CD4-positive, alpha-beta T cell (primary cell): ENCODE results near the gene C2orf49. TPM values are rescaled to one million over a fixed set of nuclear protein-coding genes. Genes with fewer than 3 reads are reported as not detected.

ENCODE experiments used
- ATAC-seq: fragments of 200-7000 bp; cut with Tn5 transposase; one replicate; pipeline ENCODE4 v1.10.0; 2022; ENCODE audit warnings: mild to moderate bottlenecking; ENCODE audit not compliant: poor library complexity
- CTCF ChIA-PET: fragments of 350-600 bp; sonication (Branson Sonifier 250); formaldehyde crosslinking; loops from one replicate; lab custom pipeline; 2021; ENCODE audit warnings: antibody characterized with exemption, inconsistent platforms; lab: Charles Lee
- POLR2A ChIA-PET: fragments of 350-600 bp; sonication (Branson Sonifier 250); formaldehyde crosslinking; loops from one replicate; lab custom pipeline; 2021; ENCODE audit warnings: antibody characterized with exemption, inconsistent platforms; lab: Charles Lee
- DNase-seq, 14 experiments: peaks; one replicate each; pipeline ENCODE4 v3.0.0-alpha.2; 2013 to 2020; ENCODE audit warnings: mixed read lengths in 2 of 14
- H3K27ac ChIP-seq, 2 donors: one replicate each; pipeline versions ENCODE4 v1.5.1 to v1.7.0; 2013; ENCODE audit warnings: low read length in 2 of 2, low read depth in 1 of 2, mild to moderate bottlenecking in 1 of 2
- H3K27me3 ChIP-seq, 2 experiments: 1 replicate in 1 of 2; 2 replicates in 1 of 2; pipeline versions ENCODE4 v1.6.1 to v1.7.0; 2013; ENCODE audit warnings: low read length in 2 of 2, control low read depth in 1 of 2, mild to moderate bottlenecking in 1 of 2, moderate library complexity in 1 of 2; ENCODE audit not compliant: insufficient read depth in 2 of 2, control insufficient read depth in 1 of 2
- H3K36me3 ChIP-seq: one replicate; pipeline ENCODE4 v1.6.1; 2013; ENCODE audit warnings: low read length, control low read depth; ENCODE audit not compliant: insufficient read depth
- H3K4me1 ChIP-seq: one replicate; pipeline ENCODE4 v1.6.1; 2013; ENCODE audit warnings: low read length, control low read depth; ENCODE audit not compliant: insufficient read depth
- H3K4me3 ChIP-seq: one replicate; pipeline ENCODE4 v1.5.1; 2013; ENCODE audit warnings: mild to moderate bottlenecking, low read length, moderate library complexity
- H3K9me3 ChIP-seq, 2 experiments: 1 replicate in 1 of 2; 2 replicates in 1 of 2; pipeline versions ENCODE4 v1.6.1 to v1.7.0; 2013; ENCODE audit warnings: low read length in 2 of 2, mild to moderate bottlenecking in 2 of 2, control low read depth in 1 of 2, moderate library complexity in 1 of 2; ENCODE audit not compliant: control insufficient read depth in 1 of 2, insufficient read depth in 1 of 2
- H3K27ac Mint-ChIP-seq: one replicate; pipeline ENCODE4 v1.8.0; 2020; ENCODE audit warnings: mixed read lengths
- H3K27me3 Mint-ChIP-seq: one replicate; pipeline ENCODE4 v1.8.0; 2021; ENCODE audit warnings: mixed read lengths
- H3K36me3 Mint-ChIP-seq: one replicate; pipeline ENCODE4 v1.8.0; 2021; ENCODE audit warnings: low read depth, mixed read lengths
- H3K4me1 Mint-ChIP-seq: one replicate; pipeline ENCODE4 v1.8.0; 2021; ENCODE audit warnings: low read depth, mixed read lengths
- H3K4me3 Mint-ChIP-seq: one replicate; pipeline ENCODE4 v1.8.0; 2020; ENCODE audit warnings: mild to moderate bottlenecking, mixed read lengths
- H3K9me3 Mint-ChIP-seq: one replicate; pipeline ENCODE4 v1.8.0; 2020; ENCODE audit warnings: mixed read lengths
- intact Hi-C, 2 experiments: fragments of 100-400 bp; cut with DNase I in 1 of 2; cut with micrococcal nuclease in 1 of 2; formaldehyde crosslinking; loops; one replicate each; pipeline versions ENCODE4 v1.15.1 to v1.9.0; 2023 to 2025; cut with DNase I, micrococcal nuclease
- total RNA-seq, 174 experiments: library from RNA in 2 of 174; stranded (reverse) in 2 of 174; gene quantifications; one replicate each; pipeline ENCODE4 v1.2.3 and lab custom pipeline; 2021 to 2026
- TF ChIP-seq, protein P1 (sequence below): fragments of 200-600 bp; IDR thresholded peaks from one replicate; pipeline ENCODE4 v1.8.0; 2022; ENCODE audit warnings: antibody characterized with exemption, mild to moderate bottlenecking

C2orf49 gene
- total RNA-seq, 2 experiments from 2014 or later: 28.8 to 29.4 TPM

DNA sequence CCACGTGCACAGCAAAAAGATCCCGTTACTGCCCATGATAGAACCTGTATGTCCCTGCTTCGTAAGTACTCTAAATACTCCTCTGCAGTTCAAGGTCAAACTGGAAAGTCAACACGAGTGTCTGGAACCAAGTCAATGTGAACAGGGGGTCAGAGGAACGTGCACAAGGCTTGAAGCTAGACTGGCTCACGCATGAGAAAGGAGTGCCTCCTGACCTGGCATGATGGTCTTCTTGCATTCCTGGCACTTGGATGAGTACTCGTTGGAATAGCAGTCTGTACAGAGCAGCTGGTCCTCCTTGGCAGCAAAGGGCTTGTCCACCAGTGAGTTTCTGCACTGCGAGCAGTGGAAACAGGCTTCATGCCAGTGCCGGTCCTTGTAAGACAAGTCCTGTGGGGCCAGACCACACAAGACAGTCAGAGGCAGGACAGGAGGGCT, 36.0 kb downstream of the C2orf49 start:
- DNase-seq (no peak), ATAC-seq (no peak)
- H3K4me3 ChIP-seq: no peak overlapping the region
- Mint-ChIP-seq H3K27me3 (no peaks in the 10 kb centered on the region), H3K4me3 (no peak overlapping the region), H3K27ac (no peak overlapping the region), H3K36me3 (no peaks in the 10 kb centered on the region), H3K4me1 (peaks cover 13% of the 10 kb centered on the region), H3K9me3 (no peaks in the 10 kb centered on the region)
- no peaks in the 10 kb centered on the region for H3K9me3 ChIP-seq
- ChIA-PET CTCF (no interaction called here), POLR2A (no interaction called here)
- no peaks in the 10 kb centered on the region for H3K36me3 ChIP-seq
- H3K27me3 ChIP-seq: no peaks in the 10 kb centered on the region
- TF ChIP-seq, protein P1, sequence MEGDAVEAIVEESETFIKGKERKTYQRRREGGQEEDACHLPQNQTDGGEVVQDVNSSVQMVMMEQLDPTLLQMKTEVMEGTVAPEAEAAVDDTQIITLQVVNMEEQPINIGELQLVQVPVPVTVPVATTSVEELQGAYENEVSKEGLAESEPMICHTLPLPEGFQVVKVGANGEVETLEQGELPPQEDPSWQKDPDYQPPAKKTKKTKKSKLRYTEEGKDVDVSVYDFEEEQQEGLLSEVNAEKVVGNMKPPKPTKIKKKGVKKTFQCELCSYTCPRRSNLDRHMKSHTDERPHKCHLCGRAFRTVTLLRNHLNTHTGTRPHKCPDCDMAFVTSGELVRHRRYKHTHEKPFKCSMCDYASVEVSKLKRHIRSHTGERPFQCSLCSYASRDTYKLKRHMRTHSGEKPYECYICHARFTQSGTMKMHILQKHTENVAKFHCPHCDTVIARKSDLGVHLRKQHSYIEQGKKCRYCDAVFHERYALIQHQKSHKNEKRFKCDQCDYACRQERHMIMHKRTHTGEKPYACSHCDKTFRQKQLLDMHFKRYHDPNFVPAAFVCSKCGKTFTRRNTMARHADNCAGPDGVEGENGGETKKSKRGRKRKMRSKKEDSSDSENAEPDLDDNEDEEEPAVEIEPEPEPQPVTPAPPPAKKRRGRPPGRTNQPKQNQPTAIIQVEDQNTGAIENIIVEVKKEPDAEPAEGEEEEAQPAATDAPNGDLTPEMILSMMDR: no peak
- peaks cover 24% of the 10 kb centered on the region for H3K4me1 ChIP-seq
- H3K27ac ChIP-seq: no peak overlapping the region
- intact Hi-C loops: loop anchor here (5.0 kb wide), 2 partner anchors 729 to 1169 kb away; no protein-coding TSS in a partner anchor

DNA sequence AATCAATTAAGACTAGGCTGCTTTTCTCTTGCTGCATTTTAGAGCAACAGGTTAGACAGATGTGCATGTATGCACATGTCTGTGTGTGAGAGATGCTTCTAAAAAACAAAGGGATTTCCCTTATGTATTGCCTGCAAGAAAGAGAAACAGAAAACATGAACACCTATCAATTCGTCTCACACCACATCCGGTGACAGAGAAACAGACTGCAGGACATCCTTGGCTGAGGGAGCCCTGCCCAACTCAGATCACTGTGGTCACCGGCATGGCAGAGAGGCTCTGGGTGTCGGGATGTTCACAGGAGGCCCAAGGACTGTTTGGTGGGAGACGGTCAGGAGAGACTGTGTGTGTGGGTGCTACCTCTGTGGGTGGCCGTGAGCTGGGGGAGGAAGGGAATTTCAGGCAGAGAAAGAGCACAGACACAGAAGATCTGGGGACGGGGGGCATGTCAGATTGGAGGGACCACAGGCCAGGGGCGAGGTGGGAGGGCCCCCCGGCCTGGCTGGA, 36.6 kb downstream of the C2orf49 start:
- H3K9me3 Mint-ChIP-seq: no peaks in the 10 kb centered on the region
- ChIA-PET CTCF (no interaction called here), POLR2A (no interaction called here)
- peak overlapping the region; percentile 48 for H3K4me3 Mint-ChIP-seq
- Histone ChIP-seq H3K36me3 (no peaks in the 10 kb centered on the region), H3K27ac (no peak overlapping the region), H3K27me3 (no peaks in the 10 kb centered on the region), H3K4me1 (peaks cover 24% of the 10 kb centered on the region), H3K4me3 (no peak overlapping the region), H3K9me3 (no peaks in the 10 kb centered on the region)
- intact Hi-C loops: loop anchor here (5.0 kb wide), 2 partner anchors 728 to 1168 kb away; no protein-coding TSS in a partner anchor
- H3K27me3 Mint-ChIP-seq: no peaks in the 10 kb centered on the region
- DNase-seq: peak in 5 of 14 experiments; percentile 7 to 76 (median 44)
- H3K4me1 Mint-ChIP-seq: peaks cover 13% of the 10 kb centered on the region
- TF ChIP-seq, protein P1: no peak
- H3K27ac Mint-ChIP-seq: peak overlapping the region; percentile 62
- ATAC-seq: no peak
- no peaks in the 10 kb centered on the region for H3K36me3 Mint-ChIP-seq

DNA sequence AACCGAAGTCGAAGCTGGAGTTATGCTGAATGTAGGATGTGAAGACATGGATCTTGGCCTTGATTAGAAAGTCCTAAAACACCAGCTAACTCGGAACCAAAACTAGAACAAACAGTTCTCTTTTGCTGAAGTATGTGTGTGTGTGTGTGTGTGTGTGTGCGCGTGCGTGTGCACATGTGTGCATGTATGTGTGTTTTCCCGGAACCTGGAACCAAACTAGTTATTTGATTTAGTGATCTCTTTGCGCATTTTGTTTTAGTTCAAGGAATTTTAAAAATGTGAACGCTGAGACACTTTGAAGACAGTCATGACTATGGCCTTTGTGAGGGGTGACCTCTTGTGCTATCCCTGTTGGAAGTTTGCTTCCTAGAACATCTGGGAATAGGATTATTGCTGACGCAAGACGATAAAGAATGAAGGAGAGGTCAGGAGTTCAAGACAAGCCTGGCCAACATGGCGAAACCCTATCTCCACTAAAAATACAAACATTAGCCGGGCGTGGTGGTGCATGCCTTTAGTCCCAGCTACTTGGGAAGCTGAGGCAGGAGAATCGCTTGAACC, 37.7 kb downstream of the C2orf49 start:
- ATAC-seq: no peak
- Mint-ChIP-seq H3K36me3 (no peaks in the 10 kb centered on the region), H3K27me3 (no peaks in the 10 kb centered on the region), H3K4me1 (peaks cover 6% of the 10 kb centered on the region), H3K4me3 (no peak overlapping the region), H3K27ac (no peak overlapping the region), H3K9me3 (no peaks in the 10 kb centered on the region)
- Histone ChIP-seq H3K4me3 (no peak overlapping the region), H3K27me3 (no peaks in the 10 kb centered on the region), H3K36me3 (no peaks in the 10 kb centered on the region), H3K9me3 (no peaks in the 10 kb centered on the region), H3K27ac (no peak overlapping the region), H3K4me1 (peaks cover 19% of the 10 kb centered on the region)
- ChIA-PET CTCF (no interaction called here), POLR2A (no interaction called here)
- no peak for DNase-seq
- intact Hi-C loops: no loop called here
- TF ChIP-seq, protein P1: no peak
